ENCODE data around the gene ANHX.
"Not testable (repeated sequence)": the region's sequence is repeated elsewhere in the genome, so short reads cannot be mapped to it uniquely, and the experiment has no call there.

The ANHX gene

GRCh38 chr12:133235401-133236112 is at the start of gene ANHX:
ANHX (minus strand) TSS chr12:133235877; CDS start chr12:133234356, 1,521 bp downstream.
- DNase-seq (ENCODE audit: low read depth in 2 of 2) = no peak

GRCh38 chr12:133264668-133265067 is 29.0 kb upstream of the ANHX start:
- not testable (repeated sequence) for DNase-seq (ENCODE audit: low read depth in 2 of 2)

GRCh38 chr12:133264173-133264572 is 28.5 kb upstream of the ANHX start:
- DNase-seq (ENCODE audit: low read depth in 2 of 2) = no peak

- no peak for DNase-seq (ENCODE audit: low read depth in 2 of 2)
Observed at GRCh38 chr12:133256321-133256720, 20.6 kb upstream of the ANHX start.

GRCh38 chr12:133255833-133256232 is 20.2 kb upstream of the ANHX start:
- not testable (repeated sequence) for DNase-seq (ENCODE audit: low read depth in 2 of 2)

DNA sequence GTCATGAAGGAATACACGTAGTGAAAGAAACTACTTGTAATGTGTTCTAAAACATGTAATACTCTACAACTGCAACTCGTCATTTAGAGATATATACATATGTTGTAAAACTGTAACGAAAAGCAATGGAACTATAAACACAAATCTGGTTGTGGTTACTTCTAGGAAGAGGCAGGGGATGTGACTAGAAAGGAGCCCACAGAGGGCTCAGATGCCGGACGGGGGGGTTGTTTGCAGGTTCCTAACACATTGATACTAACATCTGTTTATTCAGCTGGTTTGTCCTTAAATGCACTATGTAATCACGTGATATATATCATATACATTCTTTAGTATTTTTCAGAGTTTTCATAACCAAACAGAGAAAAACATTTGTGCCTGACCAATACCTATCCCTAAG is 16.1 kb upstream of the ANHX start:
- DNase-seq (ENCODE audit: low read depth in 2 of 2) = no peak

GRCh38 chr12:133236556-133236955 is 879 bp upstream of the ANHX start:
- DNase-seq (ENCODE audit: low read depth in 2 of 2) = no peak

GRCh38 chr12:133236144-133236543 is 467 bp upstream of the ANHX start:
- DNase-seq (ENCODE audit: low read depth in 2 of 2) = no peak

DNA sequence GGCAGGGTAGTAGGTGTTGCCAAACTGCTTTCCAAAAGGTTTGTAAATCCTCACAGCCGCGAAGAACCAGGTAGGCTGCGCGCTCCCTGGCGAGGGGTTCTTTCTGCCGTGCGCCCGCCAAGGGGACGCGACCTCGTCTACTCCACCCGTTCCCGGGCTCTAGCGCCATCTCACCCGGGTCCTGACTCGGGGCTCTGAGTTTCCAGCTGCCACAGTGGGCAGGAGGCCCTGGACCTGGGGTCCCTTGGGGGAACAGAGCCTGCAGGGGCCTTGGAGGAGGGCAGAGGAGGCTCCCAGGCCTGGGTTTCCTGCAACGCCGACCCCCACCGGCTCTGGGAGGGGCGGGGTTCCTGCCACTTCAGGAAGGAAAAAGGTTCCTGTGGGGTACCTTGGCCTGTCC is 706 bp downstream of the ANHX start:
- DNase-seq (ENCODE audit: low read depth in 2 of 2) = no peak

DNA sequence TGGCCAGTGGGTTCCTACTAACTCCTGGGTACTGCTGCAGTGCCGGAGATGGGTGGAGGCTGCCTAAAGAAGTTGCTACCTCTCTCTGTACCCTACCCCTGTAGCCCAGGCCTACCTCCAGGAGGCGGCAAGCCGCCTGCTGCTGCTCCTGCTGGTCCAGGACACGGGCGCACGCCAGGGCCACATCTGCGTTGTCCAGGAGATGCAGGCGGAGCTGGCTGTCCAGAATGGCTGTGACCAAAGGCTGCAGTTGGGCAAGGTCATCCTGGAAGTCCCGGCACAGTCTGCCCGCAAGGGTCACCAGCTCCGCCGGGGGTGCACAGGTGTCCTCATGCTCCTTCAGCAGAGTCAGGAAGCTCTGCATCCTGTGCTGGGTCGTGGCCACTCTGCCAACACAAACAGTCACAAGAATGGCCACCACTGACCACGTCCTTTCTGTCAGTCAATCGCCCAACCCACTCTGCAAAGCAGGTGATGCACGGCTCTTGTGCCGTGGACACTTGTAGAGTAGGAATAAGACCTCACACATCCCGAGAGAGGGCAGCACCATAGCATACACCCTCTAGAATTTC is 1.6 kb downstream of the ANHX start:
- DNase-seq (ENCODE audit: low read depth in 2 of 2) = no peak

- no peak for DNase-seq (ENCODE audit: low read depth in 2 of 2)
Observed at GRCh38 chr12:133233006-133233405, 2.7 kb downstream of the ANHX start.

GRCh38 chr12:133231001-133231400 is 4.7 kb downstream of the ANHX start:
- DNase-seq (ENCODE audit: low read depth in 2 of 2) = no peak

- DNase-seq (ENCODE audit: low read depth in 2 of 2) = no peak
Observed at GRCh38 chr12:133227281-133227852, 8.3 kb downstream of the ANHX start.

DNA sequence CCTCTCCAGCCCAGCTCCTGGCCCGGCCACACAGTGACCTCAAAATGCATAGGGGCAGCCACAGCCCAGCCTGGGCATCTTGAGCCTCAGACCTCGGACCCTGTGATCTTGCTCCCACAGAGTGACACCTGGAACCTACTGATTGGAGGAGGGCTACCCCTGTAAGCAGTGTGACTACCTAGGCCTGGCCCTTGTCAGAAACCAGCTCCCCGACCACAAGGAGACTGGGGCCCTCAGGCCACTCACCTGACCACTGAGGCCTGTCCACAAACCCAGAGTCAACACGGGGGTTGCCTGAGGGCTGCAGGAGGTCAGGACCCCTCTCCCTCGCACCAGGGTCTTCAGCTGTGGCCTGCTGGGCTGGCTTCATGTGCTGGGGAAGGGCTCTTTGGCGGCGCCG is 9.0 kb downstream of the ANHX start:
- DNase-seq (ENCODE audit: low read depth in 2 of 2) = no peak

DNA sequence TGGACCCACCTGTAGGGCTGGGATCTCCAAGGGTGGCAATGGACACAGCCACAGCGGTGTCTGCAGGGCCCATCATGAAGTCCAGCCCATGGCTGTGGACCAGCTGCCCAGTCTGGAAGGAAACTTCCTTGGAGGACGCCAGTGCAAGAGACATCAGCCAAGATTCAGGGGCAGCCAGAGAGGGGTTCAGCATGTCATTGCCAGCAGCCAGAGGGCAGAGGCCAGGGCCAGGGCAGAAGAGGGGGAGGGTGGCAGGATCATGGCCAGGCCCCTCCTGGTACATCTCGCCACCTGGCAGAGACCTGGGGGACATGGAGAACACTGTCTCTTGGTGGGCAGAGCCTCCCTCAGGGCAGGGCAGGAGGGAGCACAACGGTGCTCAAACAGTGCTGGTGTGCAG is 10.2 kb downstream of the ANHX start:
- DNase-seq (ENCODE audit: low read depth in 2 of 2) = no peak

DNA sequence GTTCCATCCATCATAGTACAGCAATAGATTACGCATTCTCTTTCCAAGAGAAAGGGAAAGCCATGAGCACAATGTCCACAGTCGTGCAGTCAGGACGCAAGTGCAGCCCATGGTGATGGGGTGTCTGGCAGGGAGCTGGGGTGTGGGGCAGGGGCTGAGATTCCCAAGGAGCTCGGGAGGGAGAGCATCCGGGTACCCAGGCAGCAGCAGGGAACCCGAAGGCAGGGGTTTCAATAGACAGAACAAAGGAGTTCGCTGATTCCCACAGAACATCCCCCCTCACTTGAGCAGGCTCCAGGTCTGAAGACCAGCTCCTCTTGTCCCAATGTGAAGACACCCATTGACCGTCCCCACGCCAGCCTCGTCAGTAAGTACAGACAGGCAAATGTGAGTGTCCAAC is 13.5 kb downstream of the ANHX start:
- DNase-seq (ENCODE audit: low read depth in 2 of 2) = no peak

DNA sequence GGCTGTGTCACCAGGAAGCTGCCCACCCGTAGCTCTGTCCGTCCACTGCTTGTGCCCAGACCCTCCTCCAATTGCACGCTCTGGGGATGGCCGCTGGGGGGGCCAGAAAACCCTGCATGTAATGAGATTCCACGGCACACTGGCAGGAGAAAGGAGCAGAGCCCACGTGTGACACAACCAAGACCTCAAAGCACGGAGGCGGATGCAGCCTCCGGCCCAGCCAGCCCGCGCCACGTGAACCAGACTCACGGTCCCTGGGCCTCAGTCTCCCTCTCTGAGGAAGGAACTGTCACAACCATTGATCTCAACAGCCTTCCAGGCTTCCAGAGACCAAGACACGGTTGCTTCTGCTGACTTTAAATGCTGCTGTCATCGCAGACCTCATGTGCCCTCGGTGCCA is 14.4 kb downstream of the ANHX start:
- DNase-seq (ENCODE audit: low read depth in 2 of 2) = no peak

GRCh38 chr12:133220521-133220920 is 15.2 kb downstream of the ANHX start:
- DNase-seq (ENCODE audit: low read depth in 2 of 2) = no peak

DNA sequence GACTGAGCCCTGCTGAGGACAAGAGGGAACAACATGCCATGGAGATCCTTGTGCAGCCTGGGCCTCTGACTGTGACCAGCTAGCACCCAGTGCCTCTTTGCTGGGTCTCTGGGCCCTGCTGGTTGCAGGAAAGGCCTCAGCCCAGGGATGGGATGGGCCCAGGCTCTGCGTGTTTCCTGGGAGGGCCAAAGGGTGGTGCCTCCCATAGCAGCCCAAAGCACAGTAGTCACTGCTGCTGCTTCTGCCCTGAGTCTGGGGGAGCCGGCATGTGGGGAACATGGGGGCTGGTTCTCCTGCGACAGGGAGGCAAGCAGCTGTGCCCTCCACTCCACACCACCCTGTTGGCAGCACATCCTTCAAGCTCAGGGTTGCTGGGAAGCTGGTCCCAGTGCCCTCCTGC is 18.5 kb downstream of the ANHX start:
- no peak for DNase-seq (ENCODE audit: low read depth in 2 of 2)

DNA sequence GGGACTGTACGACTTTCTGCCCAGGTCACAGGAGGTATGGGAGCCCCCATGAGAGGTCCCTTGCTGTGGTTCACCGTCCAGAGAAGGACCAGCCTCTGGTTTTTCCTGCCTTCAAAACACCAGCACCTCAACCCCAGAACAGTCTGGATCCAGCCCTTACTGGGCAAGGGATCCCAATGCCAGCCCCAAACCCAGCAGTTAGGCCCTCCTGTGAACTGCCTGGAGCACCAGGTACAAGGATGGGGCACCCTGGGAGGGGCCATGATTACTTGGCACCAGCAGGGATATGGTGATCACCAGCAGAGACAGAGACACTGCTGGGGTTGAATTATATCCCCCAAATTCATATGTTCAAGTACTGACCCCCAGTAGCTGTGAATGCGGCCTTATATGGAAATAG is 20.0 kb downstream of the ANHX start:
- no peak for DNase-seq (ENCODE audit: low read depth in 2 of 2)

DNA sequence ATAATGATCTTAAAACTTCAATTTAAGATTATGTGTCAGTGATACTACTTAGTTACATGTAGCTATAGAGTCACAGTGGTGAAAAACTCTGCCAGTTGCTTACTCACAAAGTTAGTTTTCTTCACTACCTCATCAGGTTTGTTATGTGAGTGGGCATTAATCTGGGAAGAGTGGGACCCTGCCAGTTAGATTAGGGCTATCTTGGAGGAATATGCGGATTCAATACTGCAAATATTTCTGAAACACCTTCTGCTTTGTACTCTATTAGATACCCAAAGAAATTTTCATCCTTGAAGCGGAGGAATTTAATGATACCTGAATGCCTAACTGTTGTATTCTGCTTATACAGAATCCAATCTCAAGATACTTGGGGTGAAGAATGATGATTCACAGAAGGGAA is 29.3 kb downstream of the ANHX start:
- DNase-seq (ENCODE audit: low read depth in 2 of 2) = no peak

DNA sequence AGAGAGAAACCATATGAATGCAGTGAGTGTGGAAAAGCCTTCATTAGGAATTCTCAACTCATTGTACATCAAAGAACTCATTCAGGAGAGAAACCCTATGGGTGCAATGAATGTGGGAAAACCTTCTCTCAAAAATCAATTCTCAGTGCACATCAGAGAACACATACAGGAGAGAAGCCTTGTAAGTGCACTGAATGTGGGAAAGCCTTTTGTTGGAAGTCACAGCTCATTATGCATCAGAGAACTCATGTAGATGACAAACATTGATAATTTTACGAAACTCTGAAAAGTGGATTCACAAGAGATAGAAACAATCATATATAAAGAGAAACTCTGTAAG is 31.4 kb downstream of the ANHX start:
- DNase-seq (ENCODE audit: low read depth in 2 of 2) = no peak

Data from stimulated activated CD8-positive, alpha-beta memory T cell treated with anti-CD3 and anti-CD28 coated beads, Interleukin-15, amount 100 ng/mL, for 48 hours (primary cell).